ENCODE data around the gene TRAM2. TPM values are rescaled to one million over a fixed set of nuclear protein-coding genes. Genes with fewer than 3 reads are reported as not detected.

TRAM2 gene
- total and polyA plus RNA-seq, 2 of the 8 experiments (the other 6 are each of a cell fraction or from before 2014, with no cell fraction given) = 9.0 to 21.4 TPM

- TF ChIP-seq CHD2 (IDR thresholded peaks at IDR 0.05; ENCODE audit: low read length) (no peak), CEBPB (IDR thresholded peaks at IDR 0.05; ENCODE audit: low read depth, low read length) (no peak), SUZ12 (IDR thresholded peaks at IDR 0.05; ENCODE audit: low read length) (no peak), MAFK (IDR thresholded peaks at IDR 0.05; ENCODE audit: low read depth, low read length) (no peak), TAF7 (optimal IDR thresholded peaks at IDR 0.05; ENCODE audit: borderline replicate concordance, low read depth, low read length) (no peak)
These were observed 45.0 kb downstream of the TRAM2 start (continued) for GRCh38 chr6:52531834-52532233.
